Brain microvascular endothelial cell (primary cell): Measurements from ENCODE around the gene SULT2A1.

Experiments
- DNase-seq: peaks from one replicate; pipeline ENCODE4 v3.0.0-alpha.2; 2020
- H3K27ac ChIP-seq: fragments of 250-450 bp; sonication (Bioruptor Pico); 2 replicates; pipeline ENCODE4 v1.5.1; 2020; ENCODE audit warnings: mild to moderate bottlenecking, moderate library complexity
- H3K27me3 ChIP-seq: fragments of 250-450 bp; sonication (Bioruptor Pico); replicated peaks from 2 replicates; pipeline ENCODE4 v1.5.1; 2020; ENCODE audit warnings: mild to moderate bottlenecking
- H3K36me3 ChIP-seq: fragments of 250-450 bp; sonication (Bioruptor Pico); replicated peaks from 2 replicates; pipeline ENCODE4 v1.5.1; 2020; ENCODE audit warnings: mild to moderate bottlenecking
- H3K4me3 ChIP-seq: 2 replicates; pipeline ENCODE4 v1.5.1; 2011; ENCODE audit warnings: low read depth, mild to moderate bottlenecking, control low read depth, low read length, moderate library complexity
- CTCF ChIP-seq: IDR thresholded peaks from 2 replicates; pipeline ENCODE4 v1.5.1; 2011; ENCODE audit warnings: low read depth, mild to moderate bottlenecking, moderate library complexity, low read length, control low read depth, inconsistent platforms; ENCODE audit errors: missing control alignments
- in situ Hi-C: cut with HindIII; loops from 2 replicates; pipeline ENCODE4 v1.10.0; 2017; ENCODE audit warnings: low sequenced_read_pairs, low pct_ligation_motif_present

The SULT2A1 gene

GRCh38 chr19:47896773-47897172 lies 10.7 kb upstream of the SULT2A1 start:
- no peak overlapping the region for H3K4me3 ChIP-seq
- H3K36me3 ChIP-seq, result no peaks in the 10 kb centered on the region
- in situ Hi-C loops, result no loop called here
- DNase-seq, result no peak
- no peaks in the 10 kb centered on the region for H3K27me3 ChIP-seq
- H3K27ac ChIP-seq, result no peak overlapping the region
- no peak for TF ChIP-seq CTCF

- TF ChIP-seq CTCF, result no peak
- in situ Hi-C loops, result no loop called here
- H3K4me3 ChIP-seq, result no peak overlapping the region
- no peaks in the 10 kb centered on the region for H3K27me3 ChIP-seq
- no peak overlapping the region for H3K27ac ChIP-seq
- no peaks in the 10 kb centered on the region for H3K36me3 ChIP-seq
- DNase-seq, result no peak
Observed at GRCh38 chr19:47896019-47896418, 9.9 kb upstream of the SULT2A1 start.

GRCh38 chr19:47895165-47895782 lies 9.2 kb upstream of the SULT2A1 start:
- no peaks in the 10 kb centered on the region for H3K36me3 ChIP-seq
- H3K27me3 ChIP-seq, result no peaks in the 10 kb centered on the region
- H3K27ac ChIP-seq, result no peak overlapping the region
- no peak overlapping the region for H3K4me3 ChIP-seq
- no peak for DNase-seq
- TF ChIP-seq CTCF, result no peak
- in situ Hi-C loops, result no loop called here

GRCh38 chr19:47891923-47892666 lies 6.0 kb upstream of the SULT2A1 start:
- DNase-seq, result peak; percentile 7
- H3K36me3 ChIP-seq, result no peaks in the 10 kb centered on the region
- H3K27ac ChIP-seq, result no peak overlapping the region
- no peak for TF ChIP-seq CTCF
- in situ Hi-C loops, result no loop called here
- H3K27me3 ChIP-seq, result no peaks in the 10 kb centered on the region
- no peak overlapping the region for H3K4me3 ChIP-seq

GRCh38 chr19:47891622-47891922 lies 5.5 kb upstream of the SULT2A1 start:
- Histone ChIP-seq H3K36me3 (no peaks in the 10 kb centered on the region), H3K4me3 (no peak overlapping the region), H3K27me3 (no peaks in the 10 kb centered on the region), H3K27ac (no peak overlapping the region)
- in situ Hi-C loops, result no loop called here
- no peak for DNase-seq
- no peak for TF ChIP-seq CTCF
